A549 (cell line): ENCODE results near the gene OR2T8. TPM values are rescaled to one million over a fixed set of nuclear protein-coding genes. Genes with fewer than 3 reads are reported as not detected.

Experiments used
- ATAC-seq, 2 experiments: fragments of 200-7000 bp in 1 of 2; fragments of >200 bp in 1 of 2; cut with Nextera tagmentation in 1 of 2; cut with Tn5 transposase in 1 of 2; 3 replicates each; pipeline versions ENCODE4 v1.8.0 to v1.9.1; 2018 to 2020; ENCODE audit warnings: mild to moderate bottlenecking in 1 of 2, moderate library complexity in 1 of 2
- CTCF ChIA-PET: fragments of 300-600 bp; sonication (Branson Sonifier 250); formaldehyde crosslinking; extraction: SDS; loops from one replicate; lab custom pipeline; 2021; ENCODE audit warnings: antibody characterized with exemption, inconsistent platforms; lab: Yijun Ruan, JAX
- POLR2A ChIA-PET: fragments of 350-600 bp; formaldehyde crosslinking; extraction: SDS; loops from one replicate; lab custom pipeline; 2021; ENCODE audit warnings: antibody characterized with exemption, inconsistent platforms; lab: Yijun Ruan, JAX
- DNase-seq, 2 experiments: peaks; one replicate each; pipeline versions ENCODE4 v3.0.0 to v3.0.0-alpha.2; 2011 to 2016; ENCODE audit warnings: low read depth in 1 of 2, low spot score in 1 of 2
- FAIRE-seq: peaks from 2 replicates; lab custom pipeline; 2011; peaks lifted over from hg19 to GRCh38; lab: Jason Lieb, UNC
- H3K27ac ChIP-seq, 2 experiments: fragments of >200 bp; sonication (Bioruptor Twin); formaldehyde crosslinking; 3 replicates each; pipeline ENCODE4 v1.5.1; 2016 to 2017
- H3K4me1 ChIP-seq: fragments of >200 bp; sonication (Bioruptor Twin); formaldehyde crosslinking; 3 replicates; pipeline ENCODE4 v1.6.1; 2016
- H3K4me2 ChIP-seq: fragments of >200 bp; sonication (Bioruptor Twin); formaldehyde crosslinking; 3 replicates; pipeline ENCODE4 v1.6.1; 2016
- H3K4me3 ChIP-seq: fragments of >200 bp; sonication (Bioruptor Twin); formaldehyde crosslinking; 3 replicates; pipeline ENCODE4 v1.5.1; 2016
- H3K9me3 ChIP-seq: fragments of >200 bp; sonication (Bioruptor Twin); formaldehyde crosslinking; 3 replicates; pipeline ENCODE4 v1.6.1; 2016
- ATOH8 ChIP-seq: fragments of 250-450 bp; sonication (Bioruptor Pico); IDR thresholded peaks from 2 replicates; pipeline ENCODE4 v1.5.0; 2020; ENCODE audit warnings: low read depth, mild to moderate bottlenecking, moderate library complexity
- CBX8 ChIP-seq: fragments of 200-600 bp; sonication (generic); IDR thresholded peaks from 2 replicates; pipeline ENCODE4 v1.6.1; 2016
- CEBPB ChIP-seq, 2 experiments: fragments of >200 bp in 1 of 2; sonication (Bioruptor Twin) in 1 of 2; formaldehyde crosslinking in 1 of 2; IDR thresholded peaks; 2 replicates each; pipeline ENCODE4 v1.6.1; 2012 to 2016
- ELK1 ChIP-seq: fragments of 150-350 bp; IDR thresholded peaks from 2 replicates; pipeline ENCODE4 v1.6.1; 2014; ENCODE audit warnings: low read depth, mild to moderate bottlenecking, low read length
- EP300 ChIP-seq, 2 experiments: fragments of >200 bp; sonication (Bioruptor Twin); formaldehyde crosslinking; IDR thresholded peaks; 2 replicates in 1 of 2; 3 replicates in 1 of 2; pipeline ENCODE4 v1.6.1; 2016 to 2017
- HDAC2 ChIP-seq: fragments of 200-600 bp; sonication (generic); IDR thresholded peaks from 2 replicates; pipeline ENCODE4 v1.6.1; 2016
- HOXB13 ChIP-seq: fragments of 250-450 bp; sonication (Bioruptor Pico); IDR thresholded peaks from 2 replicates; pipeline ENCODE4 v1.5.0; 2020; ENCODE audit warnings: low read depth, mild to moderate bottlenecking, moderate library complexity
- HOXB5 ChIP-seq: fragments of 250-450 bp; sonication (Bioruptor Pico); IDR thresholded peaks from 2 replicates; pipeline ENCODE4 v1.5.0; 2020; ENCODE audit warnings: mild to moderate bottlenecking, moderate library complexity
- MAFK ChIP-seq: fragments of 450-650 bp; IDR thresholded peaks from 2 replicates; pipeline ENCODE4 v1.6.1; 2014; ENCODE audit not compliant: partially characterized antibody
- MAZ ChIP-seq: fragments of 150-350 bp; IDR thresholded peaks from 2 replicates; pipeline ENCODE4 v1.6.1; 2014; ENCODE audit warnings: antibody characterized with exemption, low read depth, low read length, borderline replicate concordance
- NPAS2 ChIP-seq: fragments of 250-450 bp; sonication (Bioruptor Pico); IDR thresholded peaks from 2 replicates; pipeline ENCODE4 v1.8.0; 2022; ENCODE audit warnings: mild to moderate bottlenecking, moderate library complexity, borderline replicate concordance
- POLR2AphosphoS2 ChIP-seq: conservative IDR thresholded peaks from 2 replicates; pipeline ENCODE4 v1.6.1; 2012; ENCODE audit warnings: low read length, improper control_type of control experiment, inconsistent platforms
- RAD21 ChIP-seq, 2 experiments: fragments of >200 bp in 1 of 2; sonication (Bioruptor Twin) in 1 of 2; formaldehyde crosslinking in 1 of 2; IDR thresholded peaks in 1 of 2; conservative IDR thresholded peaks in 1 of 2; 2 replicates in 1 of 2; 3 replicates in 1 of 2; pipeline ENCODE4 v1.6.1; 2012 to 2018; ENCODE audit warnings: inconsistent platforms in 1 of 2
- RARB ChIP-seq: fragments of 250-450 bp; sonication (Bioruptor Pico); IDR thresholded peaks from 2 replicates; pipeline ENCODE4 v1.8.0; 2021; ENCODE audit warnings: mild to moderate bottlenecking, moderate library complexity
- RNF2 ChIP-seq: fragments of 200-600 bp; sonication (generic); IDR thresholded peaks from 2 replicates; pipeline ENCODE4 v1.6.1; 2016; ENCODE audit warnings: low read depth, mild to moderate bottlenecking, antibody characterized with exemption, moderate library complexity, borderline replicate concordance
- SMC3 ChIP-seq: fragments of >200 bp; sonication (Bioruptor Twin); formaldehyde crosslinking; IDR thresholded peaks from 3 replicates; pipeline ENCODE4 v1.6.1; 2018; ENCODE audit warnings: inconsistent platforms
- TP53 ChIP-seq: fragments of 250-450 bp; sonication (Bioruptor Pico); IDR thresholded peaks from 2 replicates; pipeline ENCODE4 v1.5.0; 2021; ENCODE audit warnings: mild to moderate bottlenecking, moderate library complexity
- ZFP36 ChIP-seq: fragments of 450-650 bp; IDR thresholded peaks from 2 replicates; pipeline ENCODE4 v1.6.1; 2014; ENCODE audit warnings: borderline replicate concordance; ENCODE audit not compliant: partially characterized antibody
- ZNF302 ChIP-seq: fragments of 250-450 bp; sonication (Bioruptor Pico); IDR thresholded peaks from 2 replicates; pipeline ENCODE4 v1.9.0; 2021; ENCODE audit warnings: inconsistent platforms, mild to moderate bottlenecking, moderate library complexity
- WGBS: methylation state at CpG from one replicate; pipeline ENCODE4 v1.1.6; 2017; ENCODE audit errors: missing lambda C conversion rate; 5-methylcytosine and 5-hydroxymethylcytosine counted together
- polyA plus RNA-seq, 4 experiments: library from polyadenylated mRNA; depleted of rRNA in 3 of 4; stranded (reverse); fragments of >200 nt; fragmentation: RNase III in 1 of 4; extraction: RNeasy Plus Mini Kit Qiagen cat#74134 plus additional on column Dnase treatment in 1 of 4; gene quantifications; 2 replicates in 3 of 4; 3 replicates in 1 of 4; pipeline ENCODE4 v1.2.3, GENCODE V29; 2011 to 2017
- TF ChIP-seq, protein P1 (sequence below): fragments of >200 bp; sonication (Bioruptor Twin); formaldehyde crosslinking; IDR thresholded peaks from 3 replicates; pipeline ENCODE4 v1.5.1; 2016
- TF ChIP-seq, protein P2 (sequence below): fragments of 250-450 bp; sonication (Bioruptor Pico); IDR thresholded peaks from 2 replicates; pipeline ENCODE4 v1.5.0; 2021; ENCODE audit warnings: mild to moderate bottlenecking, moderate library complexity, borderline replicate concordance

Gene OR2T8
- polyA plus RNA-seq, 2 of the 4 experiments (the other 2 are of a cell fraction): not detected

- CTCF ChIA-PET: no interaction called here
- POLR2A ChIA-PET: no interaction called here
- 4% methylated on average over 2 of the region's 2 CpGs for WGBS
- Histone ChIP-seq H3K4me1 (no peaks in the 10 kb centered on the region), H3K27ac (no peak overlapping the region), H3K4me3 (no peak overlapping the region), H3K4me2 (no peak overlapping the region), H3K9me3 (no peaks in the 10 kb centered on the region; the same call in 2 of the 3 replicates)
- no peak for TF ChIP-seq RARB (CRISPR knock-in tag)
- no peak for TF ChIP-seq ZNF302 (CRISPR knock-in tag)
- TF ChIP-seq, protein P1, sequence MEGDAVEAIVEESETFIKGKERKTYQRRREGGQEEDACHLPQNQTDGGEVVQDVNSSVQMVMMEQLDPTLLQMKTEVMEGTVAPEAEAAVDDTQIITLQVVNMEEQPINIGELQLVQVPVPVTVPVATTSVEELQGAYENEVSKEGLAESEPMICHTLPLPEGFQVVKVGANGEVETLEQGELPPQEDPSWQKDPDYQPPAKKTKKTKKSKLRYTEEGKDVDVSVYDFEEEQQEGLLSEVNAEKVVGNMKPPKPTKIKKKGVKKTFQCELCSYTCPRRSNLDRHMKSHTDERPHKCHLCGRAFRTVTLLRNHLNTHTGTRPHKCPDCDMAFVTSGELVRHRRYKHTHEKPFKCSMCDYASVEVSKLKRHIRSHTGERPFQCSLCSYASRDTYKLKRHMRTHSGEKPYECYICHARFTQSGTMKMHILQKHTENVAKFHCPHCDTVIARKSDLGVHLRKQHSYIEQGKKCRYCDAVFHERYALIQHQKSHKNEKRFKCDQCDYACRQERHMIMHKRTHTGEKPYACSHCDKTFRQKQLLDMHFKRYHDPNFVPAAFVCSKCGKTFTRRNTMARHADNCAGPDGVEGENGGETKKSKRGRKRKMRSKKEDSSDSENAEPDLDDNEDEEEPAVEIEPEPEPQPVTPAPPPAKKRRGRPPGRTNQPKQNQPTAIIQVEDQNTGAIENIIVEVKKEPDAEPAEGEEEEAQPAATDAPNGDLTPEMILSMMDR: no peak
- no peak for TF ChIP-seq HDAC2
- TF ChIP-seq, protein P2, sequence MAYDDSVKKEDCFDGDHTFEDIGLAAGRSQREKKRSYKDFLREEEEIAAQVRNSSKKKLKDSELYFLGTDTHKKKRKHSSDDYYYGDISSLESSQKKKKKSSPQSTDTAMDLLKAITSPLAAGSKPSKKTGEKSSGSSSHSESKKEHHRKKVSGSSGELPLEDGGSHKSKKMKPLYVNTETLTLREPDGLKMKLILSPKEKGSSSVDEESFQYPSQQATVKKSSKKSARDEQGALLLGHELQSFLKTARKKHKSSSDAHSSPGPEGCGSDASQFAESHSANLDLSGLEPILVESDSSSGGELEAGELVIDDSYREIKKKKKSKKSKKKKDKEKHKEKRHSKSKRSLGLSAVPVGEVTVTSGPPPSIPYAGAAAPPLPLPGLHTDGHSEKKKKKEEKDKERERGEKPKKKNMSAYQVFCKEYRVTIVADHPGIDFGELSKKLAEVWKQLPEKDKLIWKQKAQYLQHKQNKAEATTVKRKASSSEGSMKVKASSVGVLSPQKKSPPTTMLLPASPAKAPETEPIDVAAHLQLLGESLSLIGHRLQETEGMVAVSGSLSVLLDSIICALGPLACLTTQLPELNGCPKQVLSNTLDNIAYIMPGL (CRISPR knock-in tag): no peak
- DNase-seq (no peak), FAIRE-seq (no peak), ATAC-seq (no peak)
These were observed 6.3 kb upstream of the OR2T8 start for GRCh38 chr1:247913786-247914185.

DNA sequence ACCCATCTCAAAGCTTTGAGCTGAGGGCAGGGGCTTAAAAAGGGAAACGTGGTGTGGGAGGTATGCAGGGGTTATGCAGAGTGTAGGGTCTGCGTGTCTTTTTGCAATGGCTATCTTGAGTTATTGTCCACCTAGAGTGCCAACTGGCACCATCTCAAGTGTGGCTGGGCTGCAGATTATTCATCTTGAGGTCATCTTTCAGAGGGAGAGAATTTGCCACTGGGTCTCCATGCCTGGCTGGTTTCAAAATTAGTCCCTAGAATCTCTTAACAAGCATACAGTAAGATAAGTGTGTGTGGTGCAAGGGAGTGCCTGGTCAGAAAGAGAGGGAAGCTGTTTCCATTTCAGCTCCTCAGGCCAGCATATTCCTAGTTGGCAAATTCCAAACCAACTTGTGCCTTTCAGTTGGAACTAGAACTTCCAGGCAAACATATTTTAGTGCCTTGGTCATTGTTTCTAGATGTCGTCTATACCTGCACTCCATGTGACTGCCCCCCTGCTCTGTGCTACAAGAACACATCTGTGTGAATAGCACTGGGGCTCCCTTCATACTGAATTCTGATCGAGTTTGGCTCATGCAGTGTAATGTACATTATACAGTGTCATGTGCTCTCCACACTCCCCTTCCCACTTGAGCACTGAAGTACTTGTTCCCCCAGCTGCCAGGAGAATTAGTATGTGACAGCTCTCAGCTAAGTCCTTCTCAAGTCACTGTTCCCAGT, 5.0 kb upstream of the OR2T8 start:
- WGBS: 23% methylated on average over 4 of the region's 4 CpGs
- TF ChIP-seq SMC3 (no peak), MAFK (no peak), RAD21 (conservative IDR thresholded peaks at IDR 0.05 in 1 of 2, IDR thresholded peaks at IDR 0.05 in 1 of 2) (no peak), ELK1 (no peak), HOXB13 (CRISPR knock-in tag) (no peak), NPAS2 (CRISPR knock-in tag) (no peak), TP53 (no peak), ZFP36 (no peak), POLR2AphosphoS2 (no peak), ZNF302 (CRISPR knock-in tag) (no peak), ATOH8 (CRISPR knock-in tag) (no peak), RNF2 (no peak)
- ChIA-PET CTCF (no interaction called here), POLR2A (no interaction called here)
- ATAC-seq (no peak), FAIRE-seq (no peak), DNase-seq (no peak)
- no peak overlapping the region for H3K4me2 ChIP-seq
- H3K27ac ChIP-seq: no peak overlapping the region
- no peaks in the 10 kb centered on the region; the same call in 2 of the 3 replicates for H3K9me3 ChIP-seq
- no peaks in the 10 kb centered on the region for H3K4me1 ChIP-seq
- no peak overlapping the region for H3K4me3 ChIP-seq

- H3K27ac ChIP-seq: no peak overlapping the region
- ATAC-seq (no peak), DNase-seq (no peak), FAIRE-seq (no peak)
- WGBS: 10% methylated on average over 3 of the region's 3 CpGs
- ChIA-PET POLR2A (no interaction called here), CTCF (no interaction called here)
- no peak overlapping the region for H3K4me2 ChIP-seq
- TF ChIP-seq RNF2 (no peak), ZNF302 (CRISPR knock-in tag) (no peak), ZFP36 (no peak), MAZ (no peak), MAFK (no peak), CEBPB (IDR thresholded peaks at IDR 0.05) (no peak), EP300 (IDR thresholded peaks at IDR 0.05) (no peak), ELK1 (no peak), HOXB13 (CRISPR knock-in tag) (no peak), HOXB5 (no peak), CBX8 (no peak)
- TF ChIP-seq, protein P1: no peak
- no peaks in the 10 kb centered on the region for H3K9me3 ChIP-seq
- H3K4me3 ChIP-seq: no peak overlapping the region
- no peaks in the 10 kb centered on the region for H3K4me1 ChIP-seq
These were observed 3.9 kb downstream of the OR2T8 start for GRCh38 chr1:247923941-247924340.
